Glutamatergic neuron (in vitro differentiated cells): ENCODE data around the gene FBXW4. TPM values are rescaled to one million over a fixed set of nuclear protein-coding genes. Genes with fewer than 3 reads are reported as not detected.

ENCODE experiments used
- DNase-seq: peaks from one replicate; pipeline ENCODE4 v3.0.0; 2022
- H3K27ac Mint-ChIP-seq: one replicate; pipeline ENCODE4 v1.8.0; 2020; ENCODE audit warnings: mild to moderate bottlenecking, mixed read lengths, inconsistent platforms; ENCODE audit not compliant: unreplicated experiment
- H3K27me3 Mint-ChIP-seq: one replicate; pipeline ENCODE4 v1.8.0; 2020; ENCODE audit warnings: mild to moderate bottlenecking, moderate library complexity, mixed read lengths, inconsistent platforms; ENCODE audit not compliant: unreplicated experiment
- H3K36me3 Mint-ChIP-seq: one replicate; pipeline ENCODE4 v1.8.0; 2020; ENCODE audit warnings: mild to moderate bottlenecking, mixed read lengths, inconsistent platforms; ENCODE audit not compliant: unreplicated experiment
- H3K4me1 Mint-ChIP-seq: one replicate; pipeline ENCODE4 v1.8.0; 2020; ENCODE audit warnings: mild to moderate bottlenecking, low read depth, mixed read lengths, inconsistent platforms; ENCODE audit not compliant: unreplicated experiment
- H3K4me3 Mint-ChIP-seq: one replicate; pipeline ENCODE4 v1.8.0; 2020; ENCODE audit warnings: mild to moderate bottlenecking, mixed read lengths, inconsistent platforms; ENCODE audit not compliant: unreplicated experiment
- H3K9me3 Mint-ChIP-seq: one replicate; pipeline ENCODE4 v1.8.0; 2020; ENCODE audit warnings: mild to moderate bottlenecking, moderate library complexity, mixed read lengths, inconsistent platforms; ENCODE audit not compliant: unreplicated experiment
- CTCF ChIP-seq: fragments of 200-600 bp; sonication (generic); IDR thresholded peaks from one replicate; pipeline ENCODE4 v1.5.0; 2021; ENCODE audit not compliant: partially characterized antibody, unreplicated experiment
- total RNA-seq: library from RNA; stranded (reverse); fragmentation: NEBNext Ultra II Directional; extraction: Animal tissue kit (Norgen Biotek cat#: 25700); gene quantifications from one replicate; pipeline ENCODE4 v1.2.1, GENCODE V29; 2021; ENCODE audit not compliant: unreplicated experiment

The FBXW4 gene
- total RNA-seq, 1 donor from 2014 or later = 25.8 TPM

GRCh38 chr10:101710793-101711192 is 15.8 kb upstream of the FBXW4 start:
- Mint-ChIP-seq H3K27me3 (peaks cover 2% of the 10 kb centered on the region), H3K9me3 (no peaks in the 10 kb centered on the region), H3K36me3 (no peaks in the 10 kb centered on the region), H3K4me1 (no peaks in the 10 kb centered on the region), H3K27ac (no peak overlapping the region), H3K4me3 (no peak overlapping the region)
- no peak for DNase-seq
- no peak for TF ChIP-seq CTCF

DNA sequence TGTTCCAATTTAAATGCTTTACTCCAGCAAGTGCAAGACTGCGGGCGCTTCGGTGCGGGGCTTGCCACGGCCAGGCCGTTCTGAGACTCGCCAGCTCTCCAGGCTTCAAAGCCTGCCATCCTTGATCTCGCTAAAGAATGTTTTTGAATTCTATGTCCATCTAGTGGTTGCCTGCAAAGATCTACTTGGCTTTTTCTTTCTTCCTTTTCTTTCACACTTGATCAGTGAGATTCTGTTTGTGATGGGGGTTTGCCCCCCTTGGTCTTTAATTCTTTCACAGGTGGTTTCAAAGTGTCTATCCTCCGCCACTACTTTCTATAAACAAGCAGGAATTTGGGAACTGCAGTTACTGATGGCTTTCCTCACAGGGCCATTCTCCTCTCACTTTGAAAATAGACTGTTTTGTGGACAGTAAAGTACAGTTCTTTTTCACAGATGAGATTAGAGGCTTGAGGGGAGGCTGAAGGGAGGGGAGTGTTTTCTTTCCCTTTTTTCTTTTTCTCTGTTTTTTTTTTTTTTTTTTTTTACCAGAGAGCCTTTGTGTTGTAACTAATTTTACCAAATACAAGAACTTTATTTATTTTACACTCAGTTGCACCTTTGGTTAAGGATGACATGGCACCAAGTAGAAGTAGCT is 15.2 kb upstream of the FBXW4 start:
- no peak for TF ChIP-seq CTCF

DNA sequence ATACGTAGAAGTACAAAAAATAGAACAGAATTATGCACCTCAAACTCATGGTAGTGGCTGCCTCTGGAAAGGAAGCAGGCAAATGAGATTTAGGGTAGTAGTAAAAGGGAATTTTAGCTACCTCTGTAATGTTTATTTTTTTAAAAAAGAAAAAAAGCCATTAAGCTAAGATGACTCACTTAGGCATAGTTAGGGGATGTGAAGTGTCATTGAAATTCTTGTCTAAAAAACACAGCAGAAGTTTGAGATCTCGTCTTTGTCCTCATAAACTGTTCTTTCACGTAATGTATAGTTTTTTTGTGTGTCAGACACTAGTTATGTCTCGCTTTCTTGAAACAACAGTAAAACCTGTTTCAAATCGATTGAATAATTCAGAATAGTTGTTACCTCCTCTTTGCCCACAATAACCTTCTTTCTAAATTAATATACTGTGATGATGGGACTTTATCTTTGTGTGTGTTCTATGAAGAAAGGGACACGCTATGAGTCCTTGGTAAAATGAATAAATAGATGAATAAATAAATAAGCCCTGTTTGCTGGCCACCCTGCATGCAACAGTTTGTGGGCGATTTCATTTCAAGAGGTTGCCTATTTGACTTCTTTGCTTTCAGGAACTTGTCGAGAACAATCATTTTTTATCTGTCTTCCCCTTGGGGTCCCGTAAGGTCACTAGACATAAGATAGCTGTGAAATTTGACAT is 14.5 kb upstream of the FBXW4 start:
- no peak for DNase-seq
- H3K9me3 Mint-ChIP-seq = no peaks in the 10 kb centered on the region
- TF ChIP-seq CTCF = no peak
- no peaks in the 10 kb centered on the region for H3K36me3 Mint-ChIP-seq
- H3K4me3 Mint-ChIP-seq = no peak overlapping the region
- H3K4me1 Mint-ChIP-seq = no peaks in the 10 kb centered on the region
- H3K27me3 Mint-ChIP-seq = peaks cover 2% of the 10 kb centered on the region
- H3K27ac Mint-ChIP-seq = no peak overlapping the region

More for the DNA sequence above, 15.2 kb upstream of the FBXW4 start:
- Mint-ChIP-seq H3K27ac (no peak overlapping the region), H3K27me3 (peaks cover 2% of the 10 kb centered on the region), H3K4me3 (no peak overlapping the region), H3K4me1 (no peaks in the 10 kb centered on the region), H3K9me3 (no peaks in the 10 kb centered on the region), H3K36me3 (no peaks in the 10 kb centered on the region)
- no peak for DNase-seq

DNA sequence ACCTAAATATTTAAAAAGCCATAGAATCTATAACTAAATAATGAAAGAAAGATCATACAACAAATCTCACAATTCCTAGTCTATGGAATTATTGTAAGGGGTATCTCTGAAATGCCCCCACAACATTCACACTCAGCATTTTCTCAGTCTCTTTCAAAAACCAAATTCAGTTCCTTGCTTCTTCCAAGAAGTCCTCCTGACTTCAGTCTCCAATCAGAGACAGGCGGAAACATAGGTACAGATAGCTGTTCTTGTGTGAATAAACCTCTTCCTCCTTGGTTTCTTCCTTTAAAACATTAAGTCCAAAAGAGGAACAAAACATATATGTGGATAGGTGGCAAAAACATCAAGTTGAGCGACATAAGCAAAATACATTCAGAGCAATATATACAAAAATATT is 13.9 kb upstream of the FBXW4 start:
- Mint-ChIP-seq H3K9me3 (no peaks in the 10 kb centered on the region), H3K27me3 (peaks cover 2% of the 10 kb centered on the region), H3K4me1 (no peaks in the 10 kb centered on the region), H3K36me3 (no peaks in the 10 kb centered on the region), H3K4me3 (no peak overlapping the region), H3K27ac (no peak overlapping the region)
- no peak for DNase-seq
- no peak for TF ChIP-seq CTCF

DNA sequence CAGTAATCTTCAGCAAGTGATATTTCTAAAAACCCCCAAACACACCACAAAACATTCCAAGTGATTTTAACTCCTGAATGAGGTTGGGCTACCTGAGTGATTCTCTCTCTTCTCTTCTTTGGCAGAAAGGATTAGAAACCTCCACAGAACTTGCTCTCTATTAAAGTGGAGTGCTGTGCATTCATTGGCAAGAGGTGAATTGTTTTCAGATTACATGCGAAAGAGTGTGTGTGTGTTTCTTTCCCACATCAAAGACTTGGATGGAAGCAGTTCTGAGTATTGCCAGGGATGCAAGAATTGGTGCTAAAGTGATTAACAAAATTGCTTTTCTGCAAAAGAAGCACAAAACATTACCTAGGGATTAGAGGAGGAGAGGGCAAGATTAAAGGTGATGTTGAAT is 13.1 kb upstream of the FBXW4 start:
- DNase-seq = no peak
- Mint-ChIP-seq H3K4me3 (no peak overlapping the region), H3K9me3 (no peaks in the 10 kb centered on the region), H3K36me3 (no peaks in the 10 kb centered on the region), H3K27me3 (peaks cover 2% of the 10 kb centered on the region), H3K4me1 (no peaks in the 10 kb centered on the region), H3K27ac (no peak overlapping the region)
- TF ChIP-seq CTCF = no peak
